Glutamatergic neuron (in vitro differentiated cells): ENCODE measurements around the gene MTREX. TPM values are rescaled to one million over a fixed set of nuclear protein-coding genes. Genes with fewer than 3 reads are reported as not detected.

Experiments
- DNase-seq: peaks from one replicate; pipeline ENCODE4 v3.0.0; 2022
- H3K27ac Mint-ChIP-seq: one replicate; pipeline ENCODE4 v1.8.0; 2020; ENCODE audit warnings: mild to moderate bottlenecking, mixed read lengths, inconsistent platforms; ENCODE audit not compliant: unreplicated experiment
- H3K27me3 Mint-ChIP-seq: one replicate; pipeline ENCODE4 v1.8.0; 2020; ENCODE audit warnings: mild to moderate bottlenecking, moderate library complexity, mixed read lengths, inconsistent platforms; ENCODE audit not compliant: unreplicated experiment
- H3K36me3 Mint-ChIP-seq: one replicate; pipeline ENCODE4 v1.8.0; 2020; ENCODE audit warnings: mild to moderate bottlenecking, mixed read lengths, inconsistent platforms; ENCODE audit not compliant: unreplicated experiment
- H3K4me1 Mint-ChIP-seq: one replicate; pipeline ENCODE4 v1.8.0; 2020; ENCODE audit warnings: mild to moderate bottlenecking, low read depth, mixed read lengths, inconsistent platforms; ENCODE audit not compliant: unreplicated experiment
- H3K4me3 Mint-ChIP-seq: one replicate; pipeline ENCODE4 v1.8.0; 2020; ENCODE audit warnings: mild to moderate bottlenecking, mixed read lengths, inconsistent platforms; ENCODE audit not compliant: unreplicated experiment
- H3K9me3 Mint-ChIP-seq: one replicate; pipeline ENCODE4 v1.8.0; 2020; ENCODE audit warnings: mild to moderate bottlenecking, moderate library complexity, mixed read lengths, inconsistent platforms; ENCODE audit not compliant: unreplicated experiment
- total RNA-seq: library from RNA; stranded (reverse); fragmentation: NEBNext Ultra II Directional; extraction: Animal tissue kit (Norgen Biotek cat#: 25700); gene quantifications from one replicate; pipeline ENCODE4 v1.2.1, GENCODE V29; 2021; ENCODE audit not compliant: unreplicated experiment
- TF ChIP-seq, protein P1 (sequence below): fragments of 200-600 bp; sonication (generic); IDR thresholded peaks from one replicate; pipeline ENCODE4 v1.5.0; 2021; ENCODE audit not compliant: partially characterized antibody, unreplicated experiment

MTREX gene
- total RNA-seq, 1 donor from 2014 or later: 81.9 TPM

DNA sequence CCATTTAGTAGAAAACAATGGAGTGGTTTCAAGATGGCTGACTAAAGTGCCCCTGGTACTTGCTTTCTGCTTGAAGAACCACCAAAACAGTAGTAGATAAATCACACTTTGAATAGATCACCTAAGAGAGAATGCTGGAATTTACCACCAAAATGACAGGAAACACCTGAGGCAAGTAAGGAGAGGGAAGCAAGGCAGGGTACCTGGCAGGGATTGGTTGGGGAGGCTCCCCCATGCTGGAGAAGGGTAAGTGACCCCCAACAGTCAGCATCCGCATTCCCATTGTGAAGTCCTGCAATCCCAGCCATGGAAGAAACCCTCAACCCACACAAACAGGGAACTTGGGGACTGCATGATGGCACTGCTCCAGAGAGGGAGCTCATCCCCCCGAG, 121.4 kb downstream of the MTREX start:
- TF ChIP-seq, protein P1, sequence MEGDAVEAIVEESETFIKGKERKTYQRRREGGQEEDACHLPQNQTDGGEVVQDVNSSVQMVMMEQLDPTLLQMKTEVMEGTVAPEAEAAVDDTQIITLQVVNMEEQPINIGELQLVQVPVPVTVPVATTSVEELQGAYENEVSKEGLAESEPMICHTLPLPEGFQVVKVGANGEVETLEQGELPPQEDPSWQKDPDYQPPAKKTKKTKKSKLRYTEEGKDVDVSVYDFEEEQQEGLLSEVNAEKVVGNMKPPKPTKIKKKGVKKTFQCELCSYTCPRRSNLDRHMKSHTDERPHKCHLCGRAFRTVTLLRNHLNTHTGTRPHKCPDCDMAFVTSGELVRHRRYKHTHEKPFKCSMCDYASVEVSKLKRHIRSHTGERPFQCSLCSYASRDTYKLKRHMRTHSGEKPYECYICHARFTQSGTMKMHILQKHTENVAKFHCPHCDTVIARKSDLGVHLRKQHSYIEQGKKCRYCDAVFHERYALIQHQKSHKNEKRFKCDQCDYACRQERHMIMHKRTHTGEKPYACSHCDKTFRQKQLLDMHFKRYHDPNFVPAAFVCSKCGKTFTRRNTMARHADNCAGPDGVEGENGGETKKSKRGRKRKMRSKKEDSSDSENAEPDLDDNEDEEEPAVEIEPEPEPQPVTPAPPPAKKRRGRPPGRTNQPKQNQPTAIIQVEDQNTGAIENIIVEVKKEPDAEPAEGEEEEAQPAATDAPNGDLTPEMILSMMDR: no peak
- Mint-ChIP-seq H3K4me3 (no peak overlapping the region), H3K36me3 (peaks cover 52% of the 10 kb centered on the region), H3K4me1 (no peaks in the 10 kb centered on the region), H3K27ac (no peak overlapping the region), H3K9me3 (peaks cover 31% of the 10 kb centered on the region), H3K27me3 (peaks cover 4% of the 10 kb centered on the region)
- DNase-seq: no peak

DNA sequence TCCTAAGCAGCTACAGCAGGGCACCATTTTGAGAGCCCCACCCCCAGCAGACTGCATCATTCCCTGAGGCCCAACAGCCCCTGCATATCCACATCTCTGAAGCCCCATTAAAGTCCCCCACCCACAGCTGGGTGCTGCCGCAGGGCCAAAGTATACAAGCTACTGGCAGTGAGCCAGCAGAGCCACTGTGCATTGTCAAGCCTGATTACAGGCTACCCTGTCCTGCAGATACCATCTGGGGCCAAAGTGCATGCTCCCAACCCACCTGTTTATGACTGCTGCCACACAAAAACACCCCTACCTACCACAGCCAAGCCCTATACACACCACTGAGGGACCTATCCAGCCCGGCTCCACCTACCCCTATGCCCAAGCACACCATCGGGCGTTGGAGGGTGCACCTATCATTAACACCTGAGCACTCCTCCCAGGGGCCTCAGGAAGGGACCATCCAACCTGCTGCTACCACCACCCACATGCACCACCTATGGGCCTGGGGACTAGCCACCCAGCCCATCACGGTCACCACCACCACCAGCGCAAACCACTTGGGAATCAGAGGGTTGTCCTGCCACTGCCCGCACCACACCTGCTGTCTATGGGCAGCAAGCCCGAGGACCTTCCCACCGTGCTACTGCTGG, 121.9 kb downstream of the MTREX start:
- peaks cover 31% of the 10 kb centered on the region for H3K9me3 Mint-ChIP-seq
- no peak for DNase-seq
- H3K27ac Mint-ChIP-seq: no peak overlapping the region
- no peak overlapping the region for H3K4me3 Mint-ChIP-seq
- H3K27me3 Mint-ChIP-seq: peaks cover 4% of the 10 kb centered on the region
- H3K4me1 Mint-ChIP-seq: no peaks in the 10 kb centered on the region
- H3K36me3 Mint-ChIP-seq: peaks cover 55% of the 10 kb centered on the region
- TF ChIP-seq, protein P1: no peak

DNA sequence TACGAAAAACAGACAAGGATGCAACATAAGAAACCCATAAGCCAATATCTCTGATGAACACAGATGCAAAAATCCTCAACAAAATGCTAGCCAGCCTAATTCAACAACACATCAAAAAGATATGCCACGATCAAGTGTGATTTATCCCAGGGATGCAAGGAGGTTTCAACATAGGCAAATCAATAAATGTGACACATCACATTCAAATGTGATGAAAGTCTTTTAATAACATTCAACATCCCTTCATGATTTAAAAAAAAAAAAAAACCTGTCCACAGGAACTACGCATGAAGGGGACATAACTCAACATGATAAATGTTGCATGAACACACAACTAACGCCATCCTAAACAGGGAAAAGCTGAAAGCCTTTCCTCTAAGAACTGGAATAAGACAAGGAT, 124.8 kb downstream of the MTREX start:
- Mint-ChIP-seq H3K4me1 (no peaks in the 10 kb centered on the region), H3K27ac (peak overlapping the region; percentile 23), H3K36me3 (peaks cover 71% of the 10 kb centered on the region), H3K9me3 (peaks cover 34% of the 10 kb centered on the region), H3K4me3 (no peak overlapping the region), H3K27me3 (peaks cover 4% of the 10 kb centered on the region)
- TF ChIP-seq, protein P1: no peak
- DNase-seq: no peak

DNA sequence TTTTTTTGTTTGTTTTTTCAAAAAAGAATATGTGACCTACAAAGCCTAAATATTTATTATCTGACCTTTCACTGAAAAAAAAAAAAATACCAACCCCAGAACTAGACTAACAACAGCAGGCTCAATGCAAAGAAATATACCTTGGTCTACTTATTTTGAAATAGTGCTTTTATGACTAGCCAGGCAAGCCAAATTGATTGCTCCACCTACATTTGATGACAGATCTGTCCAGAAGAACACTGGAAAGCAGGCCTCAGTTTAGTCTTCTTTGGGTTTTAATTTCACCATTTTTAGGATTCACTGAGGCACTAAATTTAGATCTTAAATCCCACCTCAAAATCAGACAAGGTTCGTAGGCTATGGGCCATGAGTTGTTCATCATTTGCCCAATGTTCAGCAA, 129.7 kb downstream of the MTREX start:
- TF ChIP-seq, protein P1: no peak
- Mint-ChIP-seq H3K36me3 (peaks cover 28% of the 10 kb centered on the region), H3K27me3 (no peaks in the 10 kb centered on the region), H3K4me3 (no peak overlapping the region), H3K9me3 (peaks cover 11% of the 10 kb centered on the region), H3K27ac (peak overlapping the region; percentile 41), H3K4me1 (peaks cover 14% of the 10 kb centered on the region)
- no peak for DNase-seq

DNA sequence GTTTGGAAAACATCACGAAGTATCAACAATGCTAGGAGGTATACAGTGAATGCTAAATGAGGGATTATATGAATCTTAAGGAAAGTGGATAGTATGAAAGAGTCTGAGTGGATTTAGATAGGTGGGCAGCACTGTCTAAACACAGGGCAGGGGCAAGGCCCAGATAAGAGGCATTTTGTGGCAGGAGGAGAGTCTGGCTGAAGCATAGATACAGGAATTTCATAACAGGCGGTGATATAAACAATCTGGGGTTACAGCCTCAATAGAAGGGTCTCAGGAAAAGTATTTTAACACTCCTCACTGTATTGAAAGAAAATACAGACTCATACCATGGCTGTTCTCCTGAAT, 130.0 kb downstream of the MTREX start:
- peaks cover 7% of the 10 kb centered on the region for H3K9me3 Mint-ChIP-seq
- H3K27me3 Mint-ChIP-seq: no peaks in the 10 kb centered on the region
- TF ChIP-seq, protein P1: no peak
- no peak for DNase-seq
- H3K4me3 Mint-ChIP-seq: no peak overlapping the region
- H3K36me3 Mint-ChIP-seq: peaks cover 24% of the 10 kb centered on the region
- H3K27ac Mint-ChIP-seq: peak overlapping the region; percentile 41
- H3K4me1 Mint-ChIP-seq: peaks cover 15% of the 10 kb centered on the region
